ENCODE data around the gene NHEJ1.

NHEJ1 gene

DNA sequence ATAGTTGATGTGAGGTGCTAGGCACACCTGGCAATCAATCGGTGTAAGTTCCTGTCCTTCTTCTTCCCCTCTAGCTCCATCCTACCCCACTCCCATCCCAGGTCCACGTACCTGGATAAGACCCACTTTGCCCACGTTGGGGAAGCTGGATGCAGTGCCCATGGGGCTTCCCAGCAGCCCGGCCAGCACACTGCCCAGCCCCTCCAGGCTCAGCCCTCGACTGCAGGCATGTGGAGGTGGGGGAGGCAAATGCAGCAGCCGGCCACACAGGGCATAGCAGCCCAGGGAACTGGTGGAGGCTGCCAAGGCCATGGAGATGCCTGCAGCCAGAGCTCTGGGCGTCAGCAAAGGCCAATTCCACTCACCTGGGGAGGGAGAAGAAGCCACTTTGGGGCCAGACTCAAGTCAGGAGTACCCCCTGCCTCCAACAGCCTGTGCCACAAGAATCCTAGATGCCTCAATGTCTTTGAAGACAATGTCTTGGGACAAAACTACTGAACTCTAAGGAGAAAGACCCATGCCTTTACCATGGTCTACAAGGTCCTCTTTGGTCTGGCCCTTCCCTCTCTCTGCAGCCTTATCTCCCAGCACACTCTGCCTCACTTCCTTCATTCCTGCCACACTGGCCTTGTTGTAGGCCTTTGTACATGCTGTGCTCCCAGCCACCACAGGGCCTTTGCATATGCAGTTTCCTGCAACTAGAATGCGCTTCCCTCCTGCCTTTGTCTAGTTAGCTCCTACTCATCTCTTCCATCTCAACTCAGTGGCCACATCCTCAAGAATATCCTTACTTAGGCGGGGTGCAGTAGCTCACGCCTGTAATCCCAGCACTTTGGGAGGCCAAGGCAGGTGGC lies 4.7 kb upstream of the NHEJ1 start:
- DNase-seq, result no peak

DNA sequence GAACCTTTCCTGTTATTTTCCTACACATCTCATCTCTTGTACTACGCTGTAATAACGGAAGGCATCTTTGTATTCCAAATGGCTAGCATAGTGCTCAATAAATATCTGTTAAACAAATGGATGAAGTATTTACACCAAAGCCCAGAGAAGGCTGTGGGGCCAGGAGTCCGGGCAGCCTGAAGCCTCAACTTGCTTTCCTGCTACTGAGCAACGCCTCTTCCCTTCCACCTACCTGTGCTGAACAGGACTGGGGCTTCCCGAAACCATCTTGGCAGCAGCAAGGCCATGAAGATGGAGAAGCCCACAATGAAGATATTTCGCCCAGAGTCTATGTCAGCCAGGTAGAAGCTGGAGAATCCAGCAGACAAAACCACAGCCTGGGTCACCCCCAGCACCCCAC lies 2.5 kb upstream of the NHEJ1 start:
- DNase-seq, result no peak

DNA sequence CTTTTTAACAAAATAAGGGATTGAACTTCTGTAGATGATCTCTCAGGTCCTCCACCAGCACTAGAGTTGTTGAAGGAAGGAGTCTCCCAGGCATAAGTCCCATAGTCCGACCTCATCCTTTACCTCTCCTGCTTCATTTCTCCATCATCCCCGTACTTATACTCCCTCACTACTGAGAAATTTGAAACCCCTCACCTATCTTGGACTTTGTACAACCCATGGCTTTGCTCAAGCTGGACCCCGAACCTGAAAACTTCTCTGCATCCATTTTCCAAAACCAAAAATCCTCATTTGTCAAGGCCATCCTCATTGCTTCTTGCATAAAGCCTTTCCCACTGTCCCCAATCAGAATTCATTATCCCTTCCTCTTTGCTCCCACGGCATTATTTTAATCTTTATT lies 482 bp upstream of the NHEJ1 start:
- DNase-seq, result no peak

DNA sequence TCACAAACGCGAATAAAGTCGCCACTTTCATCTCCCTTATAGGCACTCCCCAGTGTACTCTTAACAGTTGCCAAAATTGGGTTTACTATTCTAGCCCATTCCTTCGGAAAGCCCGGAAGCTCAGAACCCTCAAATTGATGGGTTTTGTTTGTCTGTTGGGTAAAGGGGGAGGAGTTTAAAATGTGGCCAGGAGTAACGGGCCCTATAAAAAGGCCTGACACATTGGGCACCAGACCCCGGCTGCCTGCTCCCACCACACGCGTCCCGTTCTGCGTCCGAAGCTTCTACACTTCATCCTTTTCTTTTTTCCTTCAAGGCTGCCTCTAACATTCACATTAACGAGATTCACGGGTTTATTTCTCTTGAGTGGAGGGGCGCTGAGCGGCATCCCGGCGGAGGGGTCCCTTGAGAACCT lies 837 bp downstream of the NHEJ1 start:
- no peak for DNase-seq

DNA sequence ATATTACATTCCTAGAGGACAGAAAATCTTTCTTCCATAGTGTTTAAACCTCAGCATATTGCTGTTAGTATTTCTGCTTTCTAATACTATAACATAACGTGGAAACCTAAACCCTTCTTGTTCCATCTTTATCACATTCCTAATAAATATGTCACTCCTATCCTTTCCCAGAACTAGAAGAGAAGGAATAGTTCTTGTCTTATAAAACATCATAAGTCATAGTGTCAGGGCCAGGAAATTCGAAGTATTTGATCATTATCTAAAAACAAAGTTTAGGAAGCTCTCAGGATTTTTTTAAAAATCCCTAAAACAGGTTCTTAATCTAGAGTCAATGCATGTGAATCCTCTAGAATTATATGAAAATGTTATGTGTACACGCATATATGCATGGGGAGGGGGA lies 2.0 kb downstream of the NHEJ1 start:
- no peak for DNase-seq

DNA sequence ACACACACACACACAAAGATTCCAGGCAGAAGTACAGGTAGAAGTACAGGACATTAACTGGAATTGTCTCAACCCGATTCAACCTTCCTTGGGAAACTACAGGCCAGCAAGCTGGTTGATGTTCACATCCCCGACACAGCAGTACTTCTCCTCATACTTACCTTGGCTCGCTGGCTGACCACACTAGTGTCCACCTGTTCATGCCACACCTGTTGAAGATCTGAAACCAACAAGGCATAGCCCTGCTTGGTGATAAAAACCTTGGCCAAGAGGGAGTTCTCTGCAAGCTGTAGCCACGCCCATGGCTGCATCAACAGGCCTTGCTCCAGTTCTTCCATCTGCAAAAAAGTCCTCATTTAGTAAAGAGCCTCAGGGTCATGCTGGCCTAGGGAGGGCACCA lies 2.6 kb downstream of the NHEJ1 start:
- DNase-seq, result no peak

DNA sequence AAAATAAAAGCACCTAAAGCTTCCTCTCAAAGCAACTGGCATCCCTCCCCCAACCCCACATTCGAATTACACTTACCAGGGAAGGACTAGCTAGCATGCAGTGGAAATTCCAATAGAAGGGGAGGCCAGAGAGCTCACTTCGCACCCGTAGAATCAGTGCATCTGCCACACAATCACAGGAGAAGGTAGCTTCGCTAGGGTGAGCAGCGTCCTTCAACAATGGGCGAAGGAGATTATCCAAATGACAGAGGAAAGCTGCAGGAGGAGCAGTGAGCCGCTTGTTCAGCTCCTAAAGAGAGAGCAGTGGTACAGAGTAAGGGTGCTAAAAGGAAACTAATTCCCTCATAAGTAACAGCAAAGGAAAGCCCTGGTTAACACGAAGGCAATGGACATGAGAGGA lies 3.2 kb downstream of the NHEJ1 start:
- no peak for DNase-seq

DNA sequence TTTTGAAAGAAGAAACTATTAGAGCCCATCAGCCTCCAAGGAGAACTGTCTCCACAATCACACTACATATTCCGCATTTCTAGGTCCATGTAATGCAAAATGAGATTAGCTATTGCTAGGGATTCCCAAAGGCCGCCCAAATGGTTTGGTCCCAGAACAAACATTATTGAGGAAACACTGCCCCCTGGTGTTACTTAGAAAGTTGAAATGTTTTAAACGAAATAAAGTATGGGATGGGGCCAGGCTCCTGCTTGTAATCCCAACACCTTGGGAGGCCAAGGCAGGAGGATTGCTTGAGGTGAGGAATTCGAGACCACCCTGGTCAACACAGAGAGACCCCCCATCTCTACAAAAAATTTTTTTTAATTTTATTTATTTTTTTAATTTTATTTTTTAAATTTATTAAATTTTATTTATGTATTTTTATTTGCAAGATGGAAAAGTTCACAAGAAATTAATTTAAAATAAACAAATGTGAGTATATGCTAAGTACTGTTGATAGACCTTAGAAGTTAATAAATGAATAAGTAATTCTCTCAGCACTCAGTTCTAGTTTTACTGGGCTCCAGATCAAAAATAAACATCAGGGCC lies 5.5 kb downstream of the NHEJ1 start:
- no peak for DNase-seq

DNA sequence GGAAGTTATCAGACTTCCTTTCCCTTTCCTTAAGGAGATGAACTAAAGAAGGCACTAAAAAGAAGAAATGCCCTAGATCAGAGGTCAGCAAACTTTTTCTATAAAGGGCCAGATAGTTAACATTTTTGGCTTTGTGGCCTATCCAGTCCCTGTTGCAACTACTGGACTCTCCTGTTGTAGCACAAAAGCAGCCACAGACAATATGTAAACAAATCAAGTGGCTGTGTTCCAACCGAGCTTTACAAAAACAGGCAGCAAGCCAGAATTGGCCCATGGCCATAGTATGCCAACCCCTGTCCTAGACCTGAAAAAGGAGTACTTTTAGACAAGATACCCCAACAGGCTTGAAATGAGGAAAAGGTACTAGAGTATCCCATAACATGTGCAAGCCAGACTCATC lies 10.9 kb downstream of the NHEJ1 start:
- no peak for DNase-seq

DNA sequence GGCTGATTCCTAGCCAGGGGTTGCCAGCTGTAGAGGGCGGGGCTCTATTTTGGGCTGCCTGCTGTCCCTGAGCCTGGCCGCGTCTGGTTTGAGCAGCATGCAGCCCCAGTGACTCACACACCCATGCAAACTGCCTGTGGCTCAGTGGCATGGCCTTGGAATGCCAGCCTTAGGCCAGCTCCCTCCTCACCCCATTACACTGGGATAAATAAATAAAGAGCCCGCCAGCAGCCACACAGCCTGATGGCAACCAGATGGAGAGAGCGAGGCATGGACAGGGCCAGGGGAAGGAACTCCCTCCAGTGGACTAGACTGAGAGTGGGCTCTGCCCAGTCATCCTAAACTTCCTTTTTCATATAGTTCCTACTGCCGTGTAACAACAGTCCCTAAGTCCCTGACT lies 18.3 kb downstream of the NHEJ1 start:
- DNase-seq, result no peak

DNA sequence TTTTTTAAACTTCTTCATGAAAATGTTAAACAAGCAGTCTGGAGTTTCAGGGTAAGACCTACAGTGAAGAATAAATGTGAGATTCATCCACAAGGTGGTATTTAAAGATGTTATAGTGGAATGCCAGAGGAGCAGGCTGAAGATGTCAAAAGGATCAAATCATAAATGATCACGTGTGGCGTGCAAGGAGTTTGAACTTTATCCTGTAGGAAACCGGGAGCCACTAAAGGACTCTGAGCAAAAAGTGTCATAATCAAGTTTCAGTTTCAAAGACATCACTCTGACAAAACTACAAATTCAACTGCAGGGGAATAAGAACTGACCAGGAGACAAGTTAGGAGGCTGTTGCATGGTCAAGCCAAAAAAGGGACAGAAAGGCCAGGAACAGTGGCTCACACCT lies 19.9 kb downstream of the NHEJ1 start:
- DNase-seq, result no peak

DNA sequence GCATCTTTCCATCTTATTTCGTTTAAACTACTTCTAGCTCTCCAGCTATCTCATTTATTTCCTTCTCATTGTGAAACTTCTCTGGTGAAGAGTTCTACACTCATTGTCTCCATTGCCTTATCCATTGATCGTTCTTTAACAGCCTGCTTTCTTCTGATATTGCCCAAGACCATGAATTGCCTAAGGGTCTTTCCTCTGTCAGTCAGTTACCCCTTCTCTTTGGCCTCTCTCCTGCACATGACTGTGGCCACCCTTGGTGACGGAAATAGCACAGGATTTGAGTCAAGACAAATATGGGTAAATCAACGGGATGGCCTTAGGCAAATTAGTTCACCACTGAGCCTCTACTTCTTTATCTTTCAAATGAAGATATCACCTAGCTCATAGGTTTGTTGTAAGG lies 26.6 kb downstream of the NHEJ1 start:
- no peak for DNase-seq

DNA sequence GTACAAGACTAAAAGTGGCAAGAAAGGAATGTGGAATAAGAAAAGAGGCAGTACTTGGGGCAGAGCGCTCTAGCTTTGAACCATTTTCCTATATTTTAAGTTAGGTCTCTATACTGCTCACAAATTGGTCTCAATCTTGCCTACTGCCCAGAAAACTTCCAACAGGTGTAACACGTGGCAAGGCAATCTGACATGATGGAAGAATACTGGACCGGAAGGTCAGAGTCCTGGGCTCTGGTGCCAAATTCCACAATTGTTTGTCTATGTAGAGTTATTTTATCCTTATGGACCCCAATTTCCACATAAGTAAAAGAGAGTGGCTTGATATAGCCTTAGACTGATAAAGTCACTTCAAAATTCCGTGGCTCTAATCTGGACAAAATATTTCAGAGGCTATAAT lies 28.9 kb downstream of the NHEJ1 start:
- DNase-seq, result no peak

DNA sequence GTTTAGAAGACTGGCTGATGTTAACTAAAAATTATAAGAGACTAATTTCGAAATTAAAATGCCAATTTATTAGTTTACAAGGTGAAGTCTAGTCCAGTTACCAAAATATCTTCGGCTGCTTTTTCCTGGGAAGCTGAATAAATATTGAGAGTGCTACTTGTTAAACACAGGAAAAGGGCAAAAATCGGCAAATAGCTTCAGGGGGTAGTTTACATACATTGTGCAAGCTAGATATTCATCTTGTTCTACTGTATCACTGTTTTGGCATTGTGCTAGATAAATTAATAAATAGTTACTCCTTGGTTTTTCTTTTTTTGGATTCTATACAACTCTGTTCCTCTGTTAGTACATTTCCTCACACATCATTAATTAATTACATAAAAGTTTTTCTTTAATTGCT lies 29.3 kb downstream of the NHEJ1 start:
- no peak for DNase-seq

DNA sequence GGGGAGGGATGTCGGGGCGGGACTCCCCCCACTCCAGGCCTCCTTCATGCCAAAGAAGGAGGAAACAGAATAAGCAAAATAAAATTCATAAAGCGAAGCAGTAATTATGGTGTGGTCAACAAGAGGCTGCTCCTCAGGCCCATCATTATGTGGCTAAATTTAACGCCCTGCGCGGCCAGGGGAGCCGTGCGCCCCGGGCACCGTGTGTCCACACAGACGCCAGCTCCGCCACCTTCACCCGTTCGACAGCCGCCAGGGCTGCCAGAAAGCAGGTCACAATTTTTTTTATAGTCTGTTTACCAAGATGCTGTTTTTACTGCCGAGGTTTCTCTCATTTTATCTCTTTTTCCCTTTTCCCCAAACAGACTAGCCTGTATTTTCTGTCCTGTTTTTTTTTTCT lies 31.0 kb downstream of the NHEJ1 start:
- no peak for DNase-seq

DNA sequence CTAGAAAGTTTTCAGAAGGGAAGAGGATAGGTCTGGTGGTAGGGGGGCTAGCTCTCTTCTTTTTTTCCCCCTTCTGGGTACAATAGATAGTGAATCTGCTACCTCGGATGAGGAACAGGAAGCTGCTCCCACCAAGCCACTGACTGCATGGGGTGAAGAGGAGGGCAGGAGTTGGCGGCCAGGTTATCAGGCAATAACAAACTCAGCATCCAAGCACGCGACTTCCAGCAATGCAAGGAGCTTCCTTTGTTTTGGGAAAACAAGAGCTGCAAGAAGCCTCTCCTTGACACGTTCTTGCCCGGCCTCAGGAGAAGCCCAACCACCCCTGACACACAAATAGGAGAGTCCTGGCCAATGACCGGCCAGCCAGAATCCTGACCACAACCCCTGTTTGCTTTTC lies 32.2 kb downstream of the NHEJ1 start:
- DNase-seq, result no peak

DNA sequence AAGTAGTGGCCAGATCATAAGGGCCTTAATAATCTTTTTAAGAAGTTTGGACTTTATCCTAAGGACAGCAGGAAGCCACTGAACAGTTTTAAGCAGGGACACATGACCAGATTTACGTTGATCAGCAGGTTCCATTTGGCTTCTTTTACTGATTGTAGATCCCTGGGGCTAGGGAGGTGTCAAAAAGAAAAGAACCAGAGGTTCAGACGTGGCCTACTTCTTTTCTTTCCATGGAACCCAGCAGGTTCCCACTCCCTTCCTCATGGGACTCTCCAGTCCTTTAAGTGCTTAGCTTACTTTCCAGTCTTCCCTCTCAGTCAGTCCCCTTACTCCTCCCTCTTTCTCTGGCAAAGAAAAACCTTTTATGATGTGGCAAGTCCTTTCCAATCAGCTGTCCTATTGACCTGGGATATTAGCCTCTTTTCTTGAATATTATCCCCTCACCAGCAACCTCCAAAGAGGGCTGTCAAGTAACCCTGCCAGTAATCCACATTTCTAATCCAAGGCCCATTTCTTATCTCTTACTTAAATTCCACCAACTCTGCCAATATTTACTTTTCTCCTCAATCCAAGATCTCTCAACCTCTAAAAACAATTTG lies 33.5 kb downstream of the NHEJ1 start:
- no peak for DNase-seq

DNA sequence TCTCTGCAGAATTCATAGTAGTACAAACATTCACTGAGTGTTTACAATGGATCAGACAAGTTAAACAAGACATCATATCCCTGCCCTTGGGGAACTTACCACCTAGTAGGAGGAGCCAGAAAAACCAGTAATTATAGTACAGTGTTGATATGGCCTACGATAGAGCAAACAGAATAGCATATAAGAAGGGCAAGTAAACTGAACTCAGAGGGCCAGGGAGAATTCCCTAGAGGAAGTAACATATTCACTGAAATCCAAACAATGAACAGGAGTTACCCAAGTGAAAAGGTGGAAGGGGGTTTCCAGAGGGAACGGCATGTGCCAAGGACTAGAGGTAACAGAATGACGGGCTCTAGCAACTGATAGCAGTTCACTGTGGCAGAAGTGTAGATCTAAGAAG lies 34.1 kb downstream of the NHEJ1 start:
- no peak for DNase-seq

DNA sequence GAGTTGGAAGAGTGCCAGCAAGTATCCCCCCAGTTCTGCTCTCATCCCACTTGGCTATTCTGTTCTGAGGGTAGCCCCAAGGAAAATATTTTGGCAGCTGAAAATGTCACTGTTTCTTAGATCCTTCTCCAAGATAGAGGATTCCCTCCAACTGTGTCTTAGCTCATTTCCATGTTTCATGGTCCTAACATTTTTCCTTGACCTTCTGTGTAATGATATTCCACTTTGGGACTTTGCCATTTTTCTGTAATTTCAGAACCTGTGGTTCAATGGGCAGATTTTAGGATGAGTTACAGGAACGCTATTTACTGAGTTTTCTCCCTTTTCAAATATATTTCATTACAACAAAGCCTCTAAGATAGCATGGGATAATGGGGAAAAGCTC lies 34.7 kb downstream of the NHEJ1 start:
- DNase-seq, result no peak

DNA sequence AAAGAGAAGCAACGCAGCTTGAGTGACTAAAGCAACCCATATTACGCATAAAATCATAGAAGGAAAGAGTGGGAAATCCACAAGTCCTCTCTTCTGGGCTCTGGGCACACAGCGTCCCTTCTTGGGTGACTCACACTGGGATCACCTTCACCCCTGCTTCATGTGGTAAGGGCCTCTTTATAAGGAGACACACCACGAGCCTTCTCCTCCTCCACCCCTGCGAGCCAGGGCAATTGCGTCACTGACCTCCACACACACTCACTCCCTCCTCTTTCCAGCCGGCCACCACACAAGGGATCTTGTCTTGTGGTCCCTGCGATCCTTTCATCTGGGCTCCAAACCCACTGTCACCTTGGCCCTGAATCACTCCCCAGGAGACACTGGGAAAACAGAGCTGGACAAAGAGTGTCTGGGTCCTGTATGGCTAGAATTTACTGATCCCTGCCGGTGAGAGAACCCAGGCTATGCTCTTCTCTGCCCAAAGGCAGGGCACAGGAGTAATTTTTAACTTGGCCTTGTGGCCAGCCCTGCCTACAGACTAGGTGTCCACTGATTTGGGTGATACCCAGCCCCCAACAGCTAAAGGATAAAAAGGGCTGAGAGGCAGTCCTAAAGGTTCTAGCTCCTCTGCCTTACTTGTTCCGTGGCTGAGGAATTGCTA lies 35.3 kb downstream of the NHEJ1 start:
- DNase-seq, result no peak

DNA sequence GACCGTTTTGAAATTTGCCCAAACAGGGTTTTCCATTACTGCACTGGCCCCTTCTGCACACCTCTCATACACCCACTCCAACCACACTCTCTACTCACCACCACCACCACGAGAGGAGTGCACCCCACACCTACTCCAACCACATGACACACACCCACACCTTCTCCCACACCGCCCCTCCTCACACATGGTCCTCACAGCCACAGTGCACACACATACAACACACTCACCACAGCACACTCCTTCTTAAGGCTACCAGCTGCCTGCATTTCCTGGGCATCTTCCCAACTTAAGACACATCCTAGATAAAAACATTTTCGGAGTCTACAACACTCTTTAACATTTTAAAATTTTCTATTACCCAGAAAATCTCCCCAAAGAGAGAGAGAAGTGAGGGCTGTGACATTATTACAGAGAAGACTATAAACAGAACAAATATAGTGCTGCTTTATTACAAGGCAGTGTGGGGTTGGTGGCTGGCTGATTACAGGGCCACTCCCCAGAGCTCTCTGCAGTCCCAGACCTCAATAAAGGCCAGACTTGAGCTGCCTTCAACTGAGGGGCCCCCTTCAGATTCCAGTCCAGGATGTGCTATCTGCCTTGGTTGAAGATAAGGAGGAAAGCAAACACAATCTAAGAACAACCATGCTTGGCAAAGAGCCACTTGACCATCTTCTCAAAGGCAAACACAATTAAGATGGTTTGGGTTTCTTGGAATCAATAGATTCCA lies 36.1 kb downstream of the NHEJ1 start:
- peak; percentile 22 for DNase-seq

DNA sequence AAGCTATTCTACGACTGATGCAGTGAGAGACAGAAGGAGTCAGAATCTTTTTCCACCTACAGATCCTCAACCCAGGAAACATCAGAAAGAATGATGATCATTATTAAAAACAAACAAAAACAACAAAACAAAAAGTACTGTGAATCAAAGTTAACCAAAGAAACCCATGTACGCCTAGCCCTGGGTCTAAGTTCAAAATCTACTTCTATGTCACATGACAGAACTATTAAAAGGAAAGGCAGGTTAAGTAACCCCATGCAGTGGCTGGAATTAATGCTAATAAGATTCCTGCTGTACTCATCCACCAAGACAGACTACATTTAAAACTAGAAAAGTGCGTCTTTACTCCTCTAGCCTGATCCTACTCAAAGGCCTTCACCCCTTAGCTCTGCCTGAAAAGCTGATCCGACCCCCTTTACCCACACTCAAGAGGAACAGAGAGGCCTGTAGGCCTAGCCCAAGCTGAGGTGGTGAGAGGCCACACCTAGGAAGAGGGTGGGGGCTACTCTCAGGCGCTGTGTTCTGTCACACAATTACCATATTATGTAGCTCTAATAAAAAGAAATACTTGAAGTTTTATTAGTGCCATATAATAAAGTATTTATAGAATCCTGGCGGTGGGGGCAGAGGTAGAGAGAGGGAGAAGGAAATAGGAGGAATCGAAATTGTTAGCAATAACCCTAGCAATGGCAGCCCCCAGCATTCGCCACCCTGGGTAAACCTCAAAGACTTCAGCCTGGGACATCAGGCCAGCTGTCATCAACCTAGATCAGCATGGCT lies 37.1 kb downstream of the NHEJ1 start:
- DNase-seq, result no peak
